GM21360 (cell line): ENCODE data around the gene SERAC1.

ENCODE experiments used
- ATAC-seq: cut with Tn5 transposase; IDR thresholded peaks from one replicate; pipeline ENCODE4 v1.9.1; 2021; ENCODE audit warnings: mild to moderate bottlenecking, moderate library complexity; ENCODE audit not compliant: unreplicated experiment

The SERAC1 gene

GRCh38 chr6:158081657-158081935 lies 86.5 kb downstream of the SERAC1 start:
- ATAC-seq: no peak

DNA sequence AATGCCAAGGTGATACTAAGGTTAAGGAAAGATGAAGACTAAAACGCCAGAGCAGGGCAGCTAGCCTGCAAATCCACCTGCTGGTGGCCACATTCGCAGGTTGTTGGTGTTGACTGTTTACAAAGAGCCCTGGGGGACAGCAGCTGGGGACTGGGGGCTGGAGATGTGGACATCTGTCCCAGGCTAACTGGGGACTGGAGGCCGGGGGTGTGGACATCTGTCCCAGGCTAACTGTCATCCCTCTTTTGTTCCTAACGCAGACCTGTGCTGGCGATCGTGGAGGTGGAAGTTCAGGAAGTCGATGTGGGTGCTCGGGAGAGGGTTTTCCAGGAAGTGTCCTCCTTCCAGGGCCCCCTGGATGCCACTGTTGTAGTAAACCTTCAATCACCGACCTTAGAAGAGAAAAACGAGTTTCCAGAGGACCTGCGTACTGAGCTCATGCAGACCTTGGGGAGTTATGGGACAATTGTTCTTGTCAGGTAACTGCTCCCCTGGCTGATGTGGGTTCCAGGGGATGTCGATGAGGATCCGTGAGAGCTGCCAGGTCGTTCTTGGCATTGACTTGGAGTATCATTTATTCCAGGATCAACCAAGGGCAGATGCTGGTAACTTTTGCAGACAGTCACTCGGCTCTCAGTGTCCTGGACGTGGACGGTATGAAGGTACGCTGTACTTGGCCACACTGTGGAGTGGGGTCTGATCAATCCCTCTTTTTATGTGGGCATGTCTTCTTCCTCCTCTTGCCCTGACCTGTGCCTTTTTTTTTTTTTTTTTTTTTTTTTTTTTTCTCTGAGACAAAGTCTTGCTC lies 87.0 kb downstream of the SERAC1 start:
- no peak for ATAC-seq

GRCh38 chr6:158078320-158078719 lies 89.7 kb downstream of the SERAC1 start:
- ATAC-seq: no peak

DNA sequence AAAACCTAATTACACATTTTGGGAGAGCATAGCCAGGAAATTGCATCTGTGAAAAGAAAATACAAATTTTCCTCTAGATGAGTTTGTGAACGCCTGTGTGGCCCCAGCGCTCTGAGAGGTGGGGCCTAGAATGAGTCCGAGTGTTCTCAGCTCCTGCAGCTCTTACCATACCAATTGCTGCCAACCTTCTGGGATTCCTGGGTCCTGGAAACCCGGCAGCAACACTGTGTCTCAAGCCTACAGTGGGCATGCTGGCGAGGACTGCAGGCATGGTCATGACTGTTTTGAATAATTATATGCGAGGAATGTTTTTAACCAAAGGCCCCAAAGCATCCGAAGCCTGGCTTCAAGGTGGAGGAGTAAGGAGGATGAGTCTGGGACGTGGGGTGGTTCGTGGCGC lies 90.4 kb downstream of the SERAC1 start:
- no peak for ATAC-seq

- no peak for ATAC-seq
Observed at GRCh38 chr6:158076548-158076947, 91.5 kb downstream of the SERAC1 start.

- ATAC-seq: no peak
Observed at GRCh38 chr6:158073776-158074175, 94.3 kb downstream of the SERAC1 start.

GRCh38 chr6:158072083-158072721 lies 95.9 kb downstream of the SERAC1 start:
- no peak for ATAC-seq

DNA sequence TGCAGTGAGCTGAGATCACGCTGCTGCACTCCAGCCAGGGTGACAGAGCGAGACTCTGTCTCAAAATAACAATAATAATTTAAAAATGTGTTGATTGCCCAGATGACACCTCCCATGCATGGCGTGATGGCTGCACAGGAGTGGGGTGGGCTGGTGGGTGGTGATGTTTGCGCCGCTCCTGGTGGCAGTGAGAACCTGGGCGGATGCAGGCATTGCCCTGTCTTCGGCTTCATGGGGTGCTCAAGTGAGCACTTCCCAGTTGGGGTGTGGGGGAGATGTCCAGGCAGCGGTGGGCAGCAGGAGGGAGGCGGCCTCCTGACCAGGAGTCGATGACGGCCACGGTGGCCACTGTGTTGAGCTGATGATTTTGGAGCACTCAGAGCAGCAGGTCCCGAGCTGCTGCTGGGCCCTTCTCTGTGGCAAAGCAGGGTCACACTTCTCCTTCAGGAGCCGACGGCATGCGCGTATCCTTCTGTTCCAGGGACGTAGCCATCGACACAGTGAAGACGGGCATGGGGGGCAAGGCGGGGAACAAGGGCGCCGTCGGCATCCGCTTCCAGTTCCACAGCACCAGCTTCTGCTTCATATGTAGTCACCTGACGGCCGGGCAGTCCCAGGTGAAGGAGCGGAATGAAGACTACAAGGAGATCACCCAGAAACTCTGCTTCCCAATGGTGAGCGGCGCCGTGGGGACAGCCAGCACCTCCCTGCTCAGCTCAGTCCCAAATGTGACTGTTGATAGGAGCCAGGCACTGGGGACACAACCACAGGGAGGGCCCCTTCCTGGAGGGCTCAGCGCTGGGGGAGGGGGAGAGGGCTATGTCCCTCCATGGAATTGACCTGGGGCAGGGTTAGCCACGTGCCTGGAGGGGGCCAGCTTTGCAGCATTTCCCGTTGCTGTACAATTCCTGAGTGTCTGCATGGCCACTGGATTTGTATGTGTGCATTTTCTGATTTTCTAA lies 96.7 kb downstream of the SERAC1 start:
- ATAC-seq: no peak

- ATAC-seq: no peak
Observed at GRCh38 chr6:158070513-158070912, 97.5 kb downstream of the SERAC1 start.

GRCh38 chr6:158069800-158070195 lies 98.3 kb downstream of the SERAC1 start:
- no peak for ATAC-seq

GRCh38 chr6:158068893-158069799 lies 98.9 kb downstream of the SERAC1 start:
- ATAC-seq: no peak

DNA sequence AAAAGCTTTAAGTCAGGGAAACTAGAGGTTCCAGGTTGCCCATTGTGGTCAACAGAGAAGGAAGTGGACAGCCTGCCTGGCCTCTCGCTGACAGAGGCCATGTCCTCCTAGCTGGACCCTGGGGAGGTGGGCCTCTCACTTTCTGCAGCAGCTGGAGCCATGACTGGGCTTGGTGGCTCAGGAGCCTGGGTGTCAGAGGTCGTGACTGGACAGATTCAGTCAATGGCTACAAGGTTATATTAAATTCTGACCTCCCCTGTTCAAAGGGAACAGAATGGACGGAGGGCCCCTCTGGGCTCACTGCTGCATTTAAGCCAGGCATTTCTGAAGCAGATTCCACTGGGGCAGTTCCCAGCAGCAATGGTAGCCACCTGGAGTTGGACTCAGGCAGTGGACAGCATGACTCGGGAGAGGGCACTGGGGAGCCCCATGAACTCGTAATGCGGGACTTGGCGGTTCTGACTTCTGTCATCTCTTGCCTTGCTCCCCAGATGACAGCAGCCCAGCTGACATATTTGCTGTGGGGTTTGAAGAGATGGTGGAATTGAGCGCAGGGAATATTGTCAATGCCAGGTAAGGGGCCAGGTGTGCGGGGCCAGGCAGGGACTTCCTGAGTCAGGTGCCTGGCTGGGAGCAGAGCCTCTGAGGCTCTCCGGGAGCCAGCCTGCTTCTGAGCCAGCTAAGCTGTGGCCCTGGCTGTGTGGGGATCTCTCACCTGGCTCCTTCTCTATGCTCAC lies 99.7 kb downstream of the SERAC1 start:
- ATAC-seq: no peak

- ATAC-seq: no peak
Observed at GRCh38 chr6:158067436-158068015, 100.5 kb downstream of the SERAC1 start.

DNA sequence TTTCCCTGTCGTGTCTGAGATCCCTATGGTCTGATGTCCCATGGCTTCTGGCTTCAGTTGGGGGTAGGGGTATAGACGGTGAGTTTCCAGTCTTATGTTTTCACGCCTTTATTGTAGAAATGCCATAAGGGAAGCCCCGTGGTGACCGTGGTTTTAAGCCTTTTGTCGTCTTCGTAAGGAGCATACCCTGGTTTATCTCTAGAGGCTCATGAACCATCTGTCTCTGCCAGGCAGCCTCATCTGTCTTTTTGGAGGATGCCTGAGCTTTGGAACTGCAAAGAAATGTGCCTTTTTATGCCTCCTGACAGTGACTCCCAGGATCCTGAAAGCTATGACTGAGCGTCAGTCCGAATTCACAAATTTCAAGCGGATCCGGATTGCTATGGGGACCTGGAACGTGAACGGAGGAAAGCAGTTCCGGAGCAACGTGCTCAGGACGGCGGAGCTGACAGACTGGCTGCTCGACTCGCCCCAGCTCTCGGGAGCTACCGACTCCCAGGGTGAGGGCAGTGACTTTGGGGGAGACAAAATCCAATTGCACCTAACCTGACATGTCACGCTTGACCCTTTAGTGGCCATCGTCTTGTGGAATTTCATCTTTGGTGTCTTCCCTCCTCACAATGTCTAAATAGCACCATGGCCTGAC lies 101.8 kb downstream of the SERAC1 start:
- ATAC-seq: no peak

DNA sequence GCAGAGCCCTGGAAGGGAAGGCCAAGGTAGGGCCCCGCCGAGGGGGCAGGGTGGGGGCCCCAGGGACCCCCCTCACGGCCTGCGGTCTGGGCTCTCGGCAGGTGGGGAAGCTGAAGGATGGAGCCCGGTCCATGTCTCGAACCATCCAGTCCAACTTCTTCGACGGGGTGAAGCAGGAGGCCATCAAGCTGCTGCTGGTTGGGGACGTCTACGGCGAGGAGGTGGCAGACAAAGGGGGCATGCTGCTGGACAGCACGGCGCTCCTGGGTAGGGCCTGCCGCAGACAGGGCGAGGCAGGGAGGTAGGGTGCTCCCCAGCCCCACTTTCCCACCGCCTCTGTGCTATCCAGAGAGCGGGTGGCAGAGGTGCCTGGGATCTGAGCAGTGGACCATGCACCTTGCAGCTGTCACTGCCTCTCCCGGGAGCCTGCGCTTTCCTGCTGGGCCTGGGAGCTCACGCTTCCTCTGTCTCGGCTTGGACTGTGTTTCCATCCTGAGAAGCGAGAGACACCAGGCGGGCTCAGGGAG lies 103.3 kb downstream of the SERAC1 start:
- no peak for ATAC-seq

DNA sequence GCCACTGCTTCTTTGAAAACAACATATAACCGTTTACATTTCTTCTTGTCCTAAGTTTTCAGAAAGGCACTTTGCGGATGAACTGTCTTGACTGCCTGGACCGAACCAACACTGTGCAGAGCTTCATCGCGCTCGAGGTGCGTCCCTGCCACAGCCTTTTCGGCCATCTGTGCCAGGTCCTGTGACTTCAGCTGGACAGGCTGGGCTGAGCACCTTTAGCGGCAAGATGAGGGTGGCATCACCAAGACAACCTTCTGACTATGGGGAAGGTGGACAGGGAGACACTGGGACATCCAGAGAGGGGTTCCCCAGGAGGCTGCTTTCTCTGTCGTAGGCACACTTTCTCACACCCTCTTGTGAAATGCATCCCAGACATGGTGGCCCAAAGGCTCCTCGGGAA lies 104.3 kb downstream of the SERAC1 start:
- ATAC-seq: no peak

GRCh38 chr6:158061709-158062461 lies 106.2 kb downstream of the SERAC1 start:
- no peak for ATAC-seq

DNA sequence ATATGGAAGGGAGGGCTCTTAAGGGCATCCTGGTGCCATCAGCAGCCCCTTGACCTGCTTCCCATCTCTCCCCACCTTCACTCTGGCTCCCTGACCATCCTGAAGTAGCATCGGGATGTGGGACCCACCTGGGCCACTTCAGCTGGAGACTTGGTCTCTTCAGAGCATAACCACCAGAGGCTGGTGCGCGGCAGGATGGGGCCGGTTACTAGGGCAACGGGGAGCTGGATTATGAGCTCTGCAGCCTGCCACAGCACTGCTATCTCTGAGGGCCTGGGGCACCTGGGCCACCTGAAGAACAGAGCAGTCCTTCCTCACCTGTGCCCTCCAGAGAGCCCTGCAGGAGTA lies 106.7 kb downstream of the SERAC1 start:
- no peak for ATAC-seq
